Measurements from ENCODE around the gene COX5A.
"Not testable (repeated sequence)": the region's sequence is repeated elsewhere in the genome, so short reads cannot be mapped to it uniquely, and the experiment has no call there.

COX5A gene

GRCh38 chr15:74950078-74950908 lies 12.4 kb upstream of the COX5A start:
- Mint-ChIP-seq H3K27ac (ENCODE audit: low read depth) (no peak overlapping the region), H3K27me3 (no peaks in the 10 kb centered on the region), H3K4me3 (no peak overlapping the region), H3K36me3 (ENCODE audit: insufficient read depth) (no peaks in the 10 kb centered on the region), H3K9me3 (no peaks in the 10 kb centered on the region), H3K4me1 (no peaks in the 10 kb centered on the region)
- DNase-seq (ENCODE audit: low spot score in 2 of 2) = peak; percentile 71 to 74
- peak; percentile 67 for ATAC-seq (replicated peaks; ENCODE audit: extremely low read depth, poor library complexity, severe bottlenecking)

- ATAC-seq (replicated peaks; ENCODE audit: extremely low read depth, poor library complexity, severe bottlenecking) (peak; percentile 5), DNase-seq (ENCODE audit: low spot score in 2 of 2) (no peak)
- Mint-ChIP-seq H3K9me3 (no peaks in the 10 kb centered on the region), H3K27ac (ENCODE audit: low read depth) (peak overlapping the region; percentile 74), H3K4me3 (peak overlapping the region; percentile 89), H3K27me3 (no peaks in the 10 kb centered on the region), H3K4me1 (peaks cover 28% of the 10 kb centered on the region), H3K36me3 (ENCODE audit: insufficient read depth) (peaks cover 12% of the 10 kb centered on the region)
Observed at GRCh38 chr15:74937272-74937589, 642 bp downstream of the COX5A start.

- DNase-seq (ENCODE audit: low spot score in 2 of 2); H3K27ac Mint-ChIP-seq (ENCODE audit: low read depth); H3K9me3 Mint-ChIP-seq; H3K27me3 Mint-ChIP-seq; ATAC-seq (replicated peaks; ENCODE audit: extremely low read depth, poor library complexity, severe bottlenecking): not testable (repeated sequence)
- Mint-ChIP-seq H3K4me1 (peaks cover 28% of the 10 kb centered on the region), H3K36me3 (ENCODE audit: insufficient read depth) (peaks cover 26% of the 10 kb centered on the region), H3K4me3 (peak overlapping the region; percentile 80)
Observed at GRCh38 chr15:74935193-74935592, 2.7 kb downstream of the COX5A start.

- peak overlapping the region; percentile 57 for H3K27ac Mint-ChIP-seq (ENCODE audit: low read depth)
- no peak for ATAC-seq (replicated peaks; ENCODE audit: extremely low read depth, poor library complexity, severe bottlenecking)
- H3K9me3 Mint-ChIP-seq = no peaks in the 10 kb centered on the region
- no peak overlapping the region for H3K4me3 Mint-ChIP-seq
- no peak for DNase-seq (ENCODE audit: low spot score in 2 of 2)
- no peaks in the 10 kb centered on the region for H3K27me3 Mint-ChIP-seq
- H3K36me3 Mint-ChIP-seq (ENCODE audit: insufficient read depth) = peaks cover 40% of the 10 kb centered on the region
- peaks cover 28% of the 10 kb centered on the region for H3K4me1 Mint-ChIP-seq
Observed at GRCh38 chr15:74933573-74933972, 4.3 kb downstream of the COX5A start.

- Mint-ChIP-seq H3K9me3 (no peaks in the 10 kb centered on the region), H3K27ac (ENCODE audit: low read depth) (no peak overlapping the region), H3K27me3 (no peaks in the 10 kb centered on the region), H3K36me3 (ENCODE audit: insufficient read depth) (peaks cover 63% of the 10 kb centered on the region), H3K4me1 (peaks cover 7% of the 10 kb centered on the region), H3K4me3 (no peak overlapping the region)
- DNase-seq (ENCODE audit: low spot score in 2 of 2) = no peak
- ATAC-seq (replicated peaks; ENCODE audit: extremely low read depth, poor library complexity, severe bottlenecking) = no peak
Observed at GRCh38 chr15:74928771-74929198, 9.1 kb downstream of the COX5A start.

- H3K4me3 Mint-ChIP-seq = no peak overlapping the region
- no peaks in the 10 kb centered on the region for H3K27me3 Mint-ChIP-seq
- DNase-seq (ENCODE audit: low spot score in 2 of 2) = no peak
- H3K4me1 Mint-ChIP-seq = no peaks in the 10 kb centered on the region
- H3K36me3 Mint-ChIP-seq (ENCODE audit: insufficient read depth) = peaks cover 76% of the 10 kb centered on the region
- no peak for ATAC-seq (replicated peaks; ENCODE audit: extremely low read depth, poor library complexity, severe bottlenecking)
- no peak overlapping the region for H3K27ac Mint-ChIP-seq (ENCODE audit: low read depth)
- H3K9me3 Mint-ChIP-seq = no peaks in the 10 kb centered on the region
Observed at GRCh38 chr15:74924525-74924924, 13.3 kb downstream of the COX5A start.

GRCh38 chr15:74920456-74920855 lies 17.4 kb downstream of the COX5A start:
- Mint-ChIP-seq H3K36me3 (ENCODE audit: insufficient read depth) (peaks cover 74% of the 10 kb centered on the region), H3K27me3 (no peaks in the 10 kb centered on the region), H3K4me1 (no peaks in the 10 kb centered on the region), H3K9me3 (no peaks in the 10 kb centered on the region), H3K27ac (ENCODE audit: low read depth) (no peak overlapping the region), H3K4me3 (no peak overlapping the region)
- ATAC-seq (replicated peaks; ENCODE audit: extremely low read depth, poor library complexity, severe bottlenecking) = no peak
- no peak for DNase-seq (ENCODE audit: low spot score in 2 of 2)

GRCh38 chr15:74917676-74918075 lies 20.2 kb downstream of the COX5A start:
- H3K27me3 Mint-ChIP-seq = no peaks in the 10 kb centered on the region
- DNase-seq (ENCODE audit: low spot score in 2 of 2) (no peak), ATAC-seq (replicated peaks; ENCODE audit: extremely low read depth, poor library complexity, severe bottlenecking) (no peak)
- no peak overlapping the region for H3K4me3 Mint-ChIP-seq
- H3K9me3 Mint-ChIP-seq = no peaks in the 10 kb centered on the region
- H3K36me3 Mint-ChIP-seq (ENCODE audit: insufficient read depth) = peaks cover 63% of the 10 kb centered on the region
- H3K4me1 Mint-ChIP-seq = no peaks in the 10 kb centered on the region
- no peak overlapping the region for H3K27ac Mint-ChIP-seq (ENCODE audit: low read depth)

- not testable (repeated sequence) for H3K9me3 Mint-ChIP-seq; H3K27ac Mint-ChIP-seq (ENCODE audit: low read depth); ATAC-seq (replicated peaks; ENCODE audit: extremely low read depth, poor library complexity, severe bottlenecking); H3K4me1 Mint-ChIP-seq; H3K27me3 Mint-ChIP-seq; DNase-seq (ENCODE audit: low spot score in 2 of 2); H3K4me3 Mint-ChIP-seq
- peaks cover 32% of the 10 kb centered on the region for H3K36me3 Mint-ChIP-seq (ENCODE audit: insufficient read depth)
Observed at GRCh38 chr15:74913799-74914198, 24.1 kb downstream of the COX5A start.

GRCh38 chr15:74913041-74913440 lies 24.8 kb downstream of the COX5A start:
- no peak overlapping the region for H3K27ac Mint-ChIP-seq (ENCODE audit: low read depth)
- peaks cover 26% of the 10 kb centered on the region for H3K36me3 Mint-ChIP-seq (ENCODE audit: insufficient read depth)

GRCh38 chr15:74908635-74909034 lies 29.2 kb downstream of the COX5A start:
- H3K4me3 Mint-ChIP-seq = no peak overlapping the region
- H3K36me3 Mint-ChIP-seq (ENCODE audit: insufficient read depth) = peaks cover 8% of the 10 kb centered on the region
- ATAC-seq (replicated peaks; ENCODE audit: extremely low read depth, poor library complexity, severe bottlenecking) (no peak), DNase-seq (ENCODE audit: low spot score in 2 of 2) (no peak)
- peaks cover 27% of the 10 kb centered on the region for H3K4me1 Mint-ChIP-seq
- no peak overlapping the region for H3K27ac Mint-ChIP-seq (ENCODE audit: low read depth)
- H3K9me3 Mint-ChIP-seq = no peaks in the 10 kb centered on the region
- H3K27me3 Mint-ChIP-seq = no peaks in the 10 kb centered on the region

More at GRCh38 chr15:74913041-74913440, 24.8 kb downstream of the COX5A start:
- H3K4me1 Mint-ChIP-seq = no peaks in the 10 kb centered on the region
- ATAC-seq (replicated peaks; ENCODE audit: extremely low read depth, poor library complexity, severe bottlenecking) (no peak), DNase-seq (ENCODE audit: low spot score in 2 of 2) (no peak)
- no peaks in the 10 kb centered on the region for H3K9me3 Mint-ChIP-seq
- no peaks in the 10 kb centered on the region for H3K27me3 Mint-ChIP-seq
- H3K4me3 Mint-ChIP-seq = no peak overlapping the region

- peak overlapping the region; percentile 99 for H3K4me3 Mint-ChIP-seq
- H3K9me3 Mint-ChIP-seq = no peaks in the 10 kb centered on the region
- no peak for DNase-seq (ENCODE audit: low spot score in 2 of 2)
- H3K27ac Mint-ChIP-seq (ENCODE audit: low read depth) = peak overlapping the region; percentile 98
- peaks cover 27% of the 10 kb centered on the region for H3K4me1 Mint-ChIP-seq
- H3K36me3 Mint-ChIP-seq (ENCODE audit: insufficient read depth) = peaks cover 11% of the 10 kb centered on the region
- no peaks in the 10 kb centered on the region for H3K27me3 Mint-ChIP-seq
- ATAC-seq (replicated peaks; ENCODE audit: extremely low read depth, poor library complexity, severe bottlenecking) = peak; percentile 6
Observed at GRCh38 chr15:74907163-74907870, 30.6 kb downstream of the COX5A start.
